Stimulated activated CD8-positive, alpha-beta memory T cell treated with anti-CD3 and anti-CD28 coated beads, Interleukin-15, amount 100 ng/mL, for 4 hours (primary cell): ENCODE results near the gene IRF2BP2.
A peak's percentile ranks its signal among the peaks of the same experiment; 100 is the strongest.
"Not testable (repeated sequence)": the region's sequence is repeated elsewhere in the genome, so short reads cannot be mapped to it uniquely, and the experiment has no call there.

Experiments
- DNase-seq, 2 donors: peaks; one replicate each; pipeline ENCODE4 v3.0.0-alpha.2; 2020; ENCODE audit warnings: low read depth in 2 of 2

IRF2BP2 gene

DNA sequence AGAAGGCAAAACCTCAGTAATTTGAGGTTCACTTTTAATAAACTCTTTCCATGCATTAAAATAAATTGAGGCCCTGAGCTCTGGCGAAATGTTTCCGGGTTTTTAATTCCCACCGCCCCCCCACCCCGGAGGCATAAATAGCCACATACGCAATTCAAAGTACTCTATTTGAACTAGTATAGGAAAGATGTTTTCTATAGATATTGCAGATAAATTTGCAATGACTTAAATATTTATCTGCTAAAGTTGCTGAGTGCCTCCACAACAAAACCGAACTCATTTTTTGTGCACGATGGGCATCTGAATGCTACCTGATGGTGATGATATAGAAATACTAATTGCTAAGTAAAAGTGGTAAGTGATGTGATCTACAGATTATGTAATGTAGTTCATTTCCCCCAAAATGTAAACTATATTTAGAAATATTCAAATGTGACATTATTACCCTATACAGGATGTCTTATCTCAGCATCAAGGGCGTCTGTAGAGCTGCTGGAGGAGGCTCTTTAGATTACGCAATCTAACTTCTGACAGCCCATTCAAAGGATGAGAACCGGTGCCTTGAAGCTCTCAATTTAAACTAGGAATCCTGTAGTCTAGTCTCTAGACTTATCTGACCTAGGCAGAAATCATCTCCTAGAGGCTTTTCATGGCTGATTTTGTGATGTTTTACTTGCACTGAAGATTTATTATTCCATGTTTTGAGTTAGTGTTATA is 8.5 kb downstream of the IRF2BP2 start:
- no peak for DNase-seq

DNA sequence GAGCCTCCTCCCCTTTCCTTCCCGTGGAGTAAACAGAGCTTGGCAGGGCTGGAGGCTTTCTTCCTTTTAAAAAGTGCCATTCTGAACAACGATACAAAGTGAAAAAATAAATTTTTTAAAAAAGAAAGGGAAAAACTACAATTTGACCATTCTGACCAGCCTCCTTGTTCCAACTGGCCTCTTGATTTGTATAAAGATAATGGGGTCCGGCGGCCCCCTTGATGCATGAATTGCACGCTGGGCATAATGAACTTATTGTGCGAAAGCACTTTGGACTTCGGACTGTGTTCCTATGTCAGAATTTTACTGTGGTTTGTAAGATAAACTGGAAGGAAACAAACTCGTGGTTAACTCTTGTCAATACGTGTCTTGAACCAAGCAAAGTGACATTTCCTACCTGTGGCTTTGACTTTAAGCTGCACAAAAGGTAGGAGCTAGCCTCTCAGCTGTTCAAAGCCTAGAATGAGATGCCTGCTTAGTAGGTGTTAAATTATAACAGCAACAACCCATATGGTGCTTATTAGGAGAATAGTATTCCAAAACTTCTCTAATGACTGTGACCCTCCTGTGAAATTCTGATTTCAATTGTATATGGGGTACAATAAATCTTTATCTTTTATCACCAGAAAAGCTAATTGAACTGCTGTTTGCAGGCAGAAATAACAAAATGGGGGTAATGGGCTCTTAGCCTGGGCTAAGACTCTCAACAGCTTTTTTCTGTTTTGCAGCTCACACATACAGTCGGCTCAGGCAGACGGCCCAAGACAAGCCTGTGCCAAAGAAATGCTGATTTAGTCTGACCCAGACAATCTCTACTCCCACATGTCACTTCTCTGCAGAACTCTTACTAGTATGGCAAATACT is 9.3 kb downstream of the IRF2BP2 start:
- DNase-seq: no peak

DNA sequence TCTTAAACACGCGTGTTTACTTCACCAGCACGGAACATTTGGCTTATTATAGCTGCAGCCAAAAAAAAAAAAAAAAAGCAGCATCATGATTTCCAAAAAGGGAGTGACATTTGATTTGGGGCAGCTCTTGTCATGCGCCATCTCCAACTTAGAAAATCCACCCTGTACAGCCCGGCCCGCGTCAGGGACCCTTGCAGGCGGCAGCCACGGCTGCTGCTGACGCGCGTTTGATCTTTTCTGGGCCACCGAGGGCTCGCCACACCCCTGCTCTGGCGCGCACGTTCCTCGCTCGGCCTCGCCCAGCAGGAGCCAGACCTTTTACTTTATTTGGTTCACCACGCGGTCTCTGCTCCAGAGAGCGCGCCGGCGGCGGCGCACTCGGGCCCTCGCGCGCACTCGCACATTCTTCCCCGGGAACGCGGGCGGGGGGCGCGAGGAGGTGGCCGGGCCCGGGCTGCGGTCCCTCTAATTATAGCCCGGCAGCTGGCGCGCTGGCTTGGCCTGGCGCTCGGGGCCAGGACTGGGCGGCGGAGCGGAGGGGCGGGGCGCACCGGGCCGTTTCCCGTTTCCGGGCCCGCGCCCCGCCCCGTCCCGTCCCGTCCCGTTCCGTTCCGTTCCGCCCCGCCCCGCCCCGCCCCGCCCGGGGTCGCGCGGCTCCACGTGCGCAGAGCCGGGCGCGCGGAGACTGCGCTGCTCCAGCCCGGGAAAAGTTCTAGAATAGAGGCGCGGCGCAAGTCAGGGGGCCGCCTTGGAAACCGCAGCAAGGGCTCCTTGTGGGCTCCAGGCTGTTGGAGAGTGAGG is 10.2 kb downstream of the IRF2BP2 start:
- peak; percentile 51 to 52 for DNase-seq

DNA sequence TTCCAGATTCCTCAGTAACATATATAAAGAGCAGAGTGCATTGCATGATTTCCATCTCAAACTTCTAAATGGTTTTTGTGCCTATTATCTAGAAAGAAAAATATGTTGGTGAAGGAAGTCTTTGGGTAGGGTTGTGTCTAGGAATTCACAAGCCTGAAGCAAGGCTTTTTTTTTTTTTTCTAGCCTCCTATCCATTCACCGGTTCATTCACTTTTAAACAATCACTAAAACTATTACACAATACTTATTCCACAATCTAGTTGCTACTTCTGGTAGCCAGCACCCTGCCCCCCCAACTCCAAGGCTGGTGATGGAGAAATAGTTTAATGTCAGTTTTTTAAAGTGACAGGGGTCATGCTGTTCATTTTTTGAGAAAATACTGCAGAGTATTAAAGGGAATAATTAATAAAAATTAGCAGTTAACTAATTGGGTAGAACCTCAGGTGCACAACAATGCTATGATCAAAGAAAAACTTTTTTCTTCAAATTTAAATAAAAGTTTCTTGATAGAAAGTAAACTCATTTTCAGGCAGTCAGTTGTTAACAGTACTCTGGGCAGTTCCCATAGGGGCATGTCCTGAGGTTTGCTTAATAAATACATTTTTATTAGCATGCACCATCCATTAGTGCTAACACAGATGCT is 10.9 kb downstream of the IRF2BP2 start:
- DNase-seq: no peak

DNA sequence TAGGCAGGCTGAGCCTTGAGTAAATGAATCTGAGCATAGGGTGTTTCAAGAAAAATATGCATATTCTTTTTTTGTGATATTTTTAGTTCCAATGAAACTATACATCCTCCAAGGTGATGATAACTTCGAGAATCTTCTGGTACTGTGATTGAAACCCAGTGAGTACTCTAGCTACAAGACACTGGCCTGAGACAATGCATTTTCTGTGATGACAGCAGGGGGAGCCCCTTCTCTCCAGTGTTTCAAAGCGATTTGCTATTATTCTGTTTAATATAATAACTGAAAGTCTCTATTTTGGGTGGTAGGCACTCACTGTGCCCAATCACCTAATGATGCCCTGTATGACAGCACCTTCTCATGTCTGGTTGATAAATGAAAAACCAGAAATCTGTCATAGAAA is 12.1 kb downstream of the IRF2BP2 start:
- DNase-seq: no peak

DNA sequence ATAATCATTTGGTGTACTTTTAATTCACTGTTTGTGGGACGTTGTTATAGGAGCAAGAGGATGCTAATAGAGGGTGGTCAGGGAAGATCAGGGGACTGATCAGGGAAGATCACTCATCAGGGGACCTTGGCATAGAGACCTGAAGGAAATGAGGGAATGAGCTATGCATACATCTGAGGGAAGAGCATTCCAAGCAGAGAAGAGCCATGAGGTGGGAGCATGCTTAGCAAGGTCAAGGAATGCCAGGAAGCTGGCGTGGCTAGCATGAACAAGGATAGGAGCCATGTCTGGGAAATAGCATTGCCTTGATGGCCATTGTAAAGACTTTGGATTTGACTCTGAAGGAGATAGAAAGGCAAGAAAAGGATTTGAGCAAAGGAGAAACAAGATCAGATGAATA is 14.1 kb downstream of the IRF2BP2 start:
- no peak for DNase-seq

DNA sequence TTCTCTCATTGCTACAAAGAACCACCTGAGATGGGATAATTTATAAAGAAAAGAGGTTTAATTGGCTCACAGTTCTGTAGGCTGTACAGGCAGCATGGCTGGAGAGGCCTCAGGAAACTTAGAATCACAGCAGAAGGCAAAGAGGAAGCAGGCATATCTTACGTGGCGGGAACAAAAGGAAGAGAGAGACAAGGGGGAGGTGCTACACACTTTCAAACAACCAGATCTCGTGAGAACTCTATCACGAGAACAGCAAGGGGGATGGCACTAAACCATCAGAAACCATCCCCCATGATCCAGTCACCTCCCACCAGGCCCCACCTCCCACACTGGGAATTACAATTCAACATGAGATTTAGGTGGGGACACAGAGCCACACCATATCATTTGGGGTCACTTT is 15.4 kb downstream of the IRF2BP2 start:
- DNase-seq: not testable (repeated sequence)

DNA sequence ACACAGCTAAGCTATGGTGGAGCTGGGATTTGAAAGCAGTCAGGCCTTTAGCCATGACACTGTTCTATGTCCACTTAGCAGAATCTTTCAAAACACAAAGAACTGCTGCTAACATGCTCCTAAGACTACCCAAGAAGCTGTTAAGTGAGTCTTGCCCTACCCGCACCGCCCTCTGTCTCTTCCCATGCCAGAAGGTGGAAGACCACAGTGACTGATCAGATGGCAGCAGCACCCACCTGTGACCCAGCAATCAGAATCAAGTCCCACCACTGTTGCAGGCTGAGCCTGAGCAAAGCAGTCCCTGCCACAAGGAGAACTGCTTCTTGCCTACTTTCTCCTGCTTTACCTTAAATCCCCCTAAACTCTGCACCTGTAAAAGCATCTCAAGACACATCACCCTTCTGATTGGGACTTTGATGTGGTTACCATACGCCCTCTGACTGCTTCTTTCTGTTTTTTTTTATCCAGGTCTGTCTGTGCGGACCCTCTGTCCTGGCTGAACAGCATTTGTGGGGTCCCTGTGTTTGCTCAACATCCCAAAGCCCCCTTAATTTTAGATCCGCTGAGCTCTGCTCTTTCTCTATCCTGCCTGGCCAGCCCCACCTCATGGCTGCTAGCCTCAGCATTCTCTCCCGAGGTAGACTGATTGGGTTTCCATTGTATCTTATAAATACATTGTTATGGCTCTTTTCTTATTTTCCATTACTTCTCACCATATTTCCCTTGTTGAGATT is 16.0 kb downstream of the IRF2BP2 start:
- DNase-seq: no peak

DNA sequence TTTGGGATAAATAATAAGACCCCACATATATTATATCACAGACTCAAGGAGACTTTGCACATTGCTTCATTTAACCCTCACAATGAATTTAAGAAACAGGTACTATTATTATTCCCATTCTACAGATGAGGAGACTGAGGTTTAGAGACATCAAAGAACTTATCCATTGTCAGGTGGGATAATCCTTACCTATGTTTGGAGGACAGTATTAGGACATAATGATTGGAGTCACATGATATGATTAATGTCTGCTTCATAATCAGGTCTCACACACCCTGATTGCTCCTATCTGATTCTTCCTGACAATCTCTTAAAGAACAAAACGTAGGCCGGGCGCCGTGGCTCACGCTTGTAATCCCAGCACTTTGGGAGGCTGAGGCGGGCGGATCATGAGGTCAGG is 16.9 kb downstream of the IRF2BP2 start:
- no peak for DNase-seq

DNA sequence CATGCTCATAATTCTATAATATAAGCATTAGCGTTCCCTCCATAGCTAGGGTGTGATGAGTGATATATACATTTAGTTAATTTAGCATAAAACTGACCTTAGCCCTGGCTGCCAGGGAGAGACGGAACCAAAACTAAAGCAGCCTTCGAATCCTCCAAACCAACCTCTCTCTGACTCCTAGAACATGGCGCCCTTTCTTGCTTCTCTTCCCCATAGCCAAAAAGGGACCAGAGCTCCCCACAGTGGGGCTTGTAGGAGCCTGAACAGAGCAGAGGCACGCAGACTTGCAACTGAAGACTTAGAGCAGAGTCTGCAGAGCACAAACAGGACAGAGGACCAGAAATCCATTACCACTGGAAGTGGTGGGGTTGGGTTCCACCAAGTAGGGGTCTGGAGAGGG is 17.7 kb downstream of the IRF2BP2 start:
- no peak for DNase-seq

DNA sequence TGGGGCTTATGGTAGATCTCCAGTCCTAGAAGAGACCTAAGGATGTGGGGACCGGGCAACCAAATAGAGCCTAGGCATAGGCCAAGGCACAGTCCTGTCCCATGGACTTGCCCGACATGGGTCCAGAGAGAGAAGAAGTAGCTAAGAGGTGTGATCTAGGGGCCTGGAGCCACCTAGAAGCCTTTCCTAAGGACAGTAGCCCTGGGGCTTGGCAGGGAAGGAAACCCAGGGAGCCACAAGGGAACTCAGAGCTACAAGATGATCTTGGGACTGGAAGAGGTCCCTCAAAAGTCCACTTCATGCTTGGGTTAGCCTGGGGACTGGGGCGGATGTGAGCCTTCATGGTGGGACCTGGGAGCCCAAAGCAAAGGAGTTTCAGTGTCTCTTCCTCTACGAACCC is 18.8 kb downstream of the IRF2BP2 start:
- no peak for DNase-seq

DNA sequence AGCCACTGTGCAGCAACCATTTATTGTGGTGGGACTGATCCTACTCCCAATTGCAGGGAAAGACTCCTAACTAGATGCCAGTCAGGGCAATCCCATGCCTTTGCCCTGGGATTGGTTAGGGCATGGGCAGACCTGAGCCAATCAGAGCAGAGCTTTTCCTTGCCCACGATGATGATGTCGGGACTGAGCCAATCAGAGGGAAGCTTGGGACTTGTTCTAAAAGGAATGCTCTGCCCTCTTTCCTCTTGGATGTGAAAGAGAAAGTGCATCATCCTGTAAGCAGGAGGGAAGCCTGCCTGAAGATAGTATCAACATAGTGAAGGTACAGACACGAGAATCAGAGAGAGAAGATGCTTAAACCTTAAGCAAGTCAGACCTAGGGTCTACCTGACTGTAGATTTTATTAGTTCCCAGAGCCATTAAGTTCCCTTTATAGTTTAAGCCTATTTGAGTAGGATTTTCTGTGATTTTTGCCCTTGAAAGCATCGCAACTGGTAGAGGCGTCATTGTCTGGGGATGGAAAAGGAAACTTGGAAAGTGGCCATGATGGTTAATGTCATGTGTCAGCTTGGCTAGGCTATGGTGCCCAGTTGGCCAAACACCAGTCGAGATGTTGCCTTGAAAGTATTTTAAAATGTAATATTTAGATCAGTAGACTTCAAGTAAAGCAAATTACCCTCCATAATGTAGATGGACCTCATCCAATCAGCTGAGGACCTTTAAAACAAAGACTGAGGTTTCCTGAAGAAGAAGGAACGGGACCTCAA is 19.9 kb downstream of the IRF2BP2 start:
- DNase-seq: no peak

DNA sequence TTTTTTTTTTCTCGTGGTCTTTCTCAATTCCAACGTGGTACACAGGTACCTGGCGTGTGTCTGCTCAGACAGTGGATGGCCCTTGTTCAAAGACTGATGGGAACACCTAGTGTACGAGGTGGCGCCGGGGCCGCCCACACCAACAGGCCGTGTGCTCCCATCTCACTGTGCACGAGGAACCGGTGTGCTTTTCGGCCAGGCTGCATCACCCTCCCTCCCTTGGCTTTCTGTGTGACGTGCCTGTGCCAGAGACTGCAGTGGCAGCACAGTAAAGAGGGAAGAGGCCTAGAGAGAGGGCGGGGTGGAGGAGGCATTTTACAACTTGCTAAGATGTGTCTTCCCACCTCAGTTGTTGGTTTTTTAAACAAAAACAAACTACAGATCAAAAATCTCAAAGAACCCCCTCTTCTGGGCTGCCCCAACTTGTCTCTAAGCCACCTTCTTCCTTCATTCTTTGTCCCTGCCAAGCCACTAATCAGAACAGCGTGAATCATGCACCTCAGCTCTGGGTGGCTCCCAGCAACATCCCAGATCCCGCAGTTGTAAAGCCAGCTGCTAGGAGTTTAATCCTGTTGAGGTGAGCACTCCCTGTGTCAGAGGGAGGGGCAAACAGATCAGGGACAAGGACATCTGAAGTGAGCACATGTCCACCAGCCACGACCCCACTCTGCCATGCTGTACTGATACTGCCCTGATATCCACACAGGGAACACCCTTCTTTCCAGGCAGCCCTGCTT is 20.7 kb downstream of the IRF2BP2 start:
- no peak for DNase-seq

DNA sequence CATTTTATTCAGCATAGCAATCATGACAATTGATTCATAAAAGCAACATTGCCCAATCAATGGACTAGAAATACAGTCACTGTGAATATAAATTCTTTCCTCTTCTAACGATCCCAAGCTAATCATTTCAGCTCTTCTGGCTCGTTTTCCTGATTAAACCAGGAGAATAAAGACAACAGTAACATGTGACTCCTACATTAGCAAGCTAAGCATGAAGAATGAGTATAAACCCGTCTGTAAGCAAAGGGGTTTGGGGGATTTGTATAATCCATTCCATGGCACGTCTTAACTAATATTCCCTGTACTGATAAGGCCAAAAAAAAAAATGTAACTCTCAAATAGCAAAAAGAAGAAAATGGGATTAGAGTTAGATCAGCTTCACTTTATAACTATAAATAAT is 21.6 kb downstream of the IRF2BP2 start:
- no peak for DNase-seq

DNA sequence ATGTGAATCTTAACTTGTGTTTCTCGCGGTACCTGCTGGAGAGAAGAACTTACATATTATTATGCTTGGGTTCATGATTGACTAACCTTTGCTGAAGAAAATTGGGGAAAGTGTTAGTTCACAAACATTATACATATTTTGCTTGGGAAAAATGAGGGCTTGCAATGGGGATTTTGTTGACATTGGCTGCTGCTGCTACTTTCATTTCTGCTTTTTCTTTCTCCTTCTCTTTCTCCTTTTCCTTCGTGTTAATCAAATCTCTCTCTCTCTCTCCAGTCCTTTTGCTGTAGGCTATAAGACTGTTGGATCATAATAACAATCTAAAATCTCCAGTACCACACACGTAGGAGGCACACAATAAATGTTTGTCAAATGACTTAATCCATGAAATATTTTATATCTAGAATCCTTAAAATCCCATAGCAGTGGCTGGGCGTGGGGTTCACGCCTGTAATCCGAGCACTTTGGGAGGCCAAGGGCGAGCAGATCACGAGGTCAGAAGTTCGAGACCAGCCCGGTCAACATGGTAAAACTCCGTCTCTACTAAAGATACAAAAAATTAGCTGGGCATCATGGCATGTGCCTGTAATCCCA is 23.0 kb downstream of the IRF2BP2 start:
- no peak for DNase-seq

DNA sequence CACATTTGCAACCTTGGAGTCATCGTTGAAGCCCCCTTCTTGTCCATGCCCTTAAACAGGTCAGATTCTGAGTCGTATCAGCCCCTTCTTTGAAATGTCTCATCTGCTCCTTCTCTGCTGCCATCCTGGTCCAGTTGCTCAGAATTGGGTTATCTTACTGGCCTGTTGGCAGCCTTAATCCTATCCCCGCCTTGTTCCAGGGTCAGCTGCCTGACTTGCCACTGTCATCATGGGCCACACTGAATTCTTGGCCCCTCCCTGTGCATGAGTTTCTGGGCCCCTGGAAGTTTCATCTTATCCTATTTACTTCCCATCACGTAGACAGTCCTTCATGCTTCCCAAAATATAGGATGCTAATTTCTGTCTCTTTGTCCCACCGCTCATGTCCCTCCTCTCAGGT is 23.7 kb downstream of the IRF2BP2 start:
- DNase-seq: no peak

DNA sequence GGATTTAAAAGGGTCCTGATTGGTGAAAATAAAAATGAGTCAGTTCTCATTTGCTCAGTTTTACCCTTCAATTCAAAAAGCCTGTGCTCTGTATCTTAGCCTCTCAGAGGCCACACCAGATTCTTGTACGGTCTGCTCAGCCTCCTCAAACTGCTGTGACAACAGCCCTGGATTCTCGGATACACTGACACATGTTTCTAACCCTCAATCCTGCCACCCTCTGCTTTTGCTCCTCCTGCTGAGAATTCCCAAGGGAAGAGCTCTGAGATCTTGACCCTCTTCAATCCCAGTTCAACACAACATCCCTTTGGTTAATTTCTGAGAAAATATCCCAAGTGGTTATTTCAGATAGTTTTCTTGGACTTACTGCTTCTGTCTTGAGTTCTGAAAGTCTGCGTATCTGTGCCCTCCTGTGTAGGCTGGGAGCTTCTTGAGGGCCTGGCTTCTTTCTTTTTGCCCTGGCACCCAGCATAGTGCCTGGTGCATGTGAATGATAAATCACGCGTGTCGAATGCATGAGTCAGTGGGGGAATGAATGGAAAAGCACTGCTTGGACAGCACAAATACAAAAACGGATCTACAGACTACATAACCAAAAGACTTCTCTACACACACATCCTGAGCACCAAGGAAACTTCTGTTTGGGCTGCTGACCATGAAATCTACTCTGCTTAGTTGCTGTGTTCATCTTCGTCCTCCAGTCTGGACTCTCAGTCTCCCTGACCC is 24.5 kb downstream of the IRF2BP2 start:
- DNase-seq: no peak

DNA sequence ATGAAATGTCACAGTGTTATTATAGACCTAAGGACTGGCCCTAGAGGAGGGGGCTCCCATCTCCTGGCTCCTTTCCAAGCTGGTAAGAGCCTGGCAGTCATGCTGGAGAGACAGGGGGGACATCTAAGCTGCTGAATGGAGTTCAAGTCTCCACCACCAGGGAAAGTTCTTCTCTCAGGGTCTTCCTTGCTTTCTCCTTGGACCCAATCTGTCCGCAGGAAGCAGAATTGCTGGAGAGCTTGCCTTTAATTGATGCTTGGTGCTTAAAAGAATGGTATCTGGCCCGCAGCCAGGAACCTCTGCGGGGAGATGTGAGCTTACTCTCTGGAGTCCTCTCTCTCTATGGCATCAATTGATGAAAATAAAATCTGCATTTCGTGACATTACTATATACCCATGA is 25.1 kb downstream of the IRF2BP2 start:
- DNase-seq: no peak

DNA sequence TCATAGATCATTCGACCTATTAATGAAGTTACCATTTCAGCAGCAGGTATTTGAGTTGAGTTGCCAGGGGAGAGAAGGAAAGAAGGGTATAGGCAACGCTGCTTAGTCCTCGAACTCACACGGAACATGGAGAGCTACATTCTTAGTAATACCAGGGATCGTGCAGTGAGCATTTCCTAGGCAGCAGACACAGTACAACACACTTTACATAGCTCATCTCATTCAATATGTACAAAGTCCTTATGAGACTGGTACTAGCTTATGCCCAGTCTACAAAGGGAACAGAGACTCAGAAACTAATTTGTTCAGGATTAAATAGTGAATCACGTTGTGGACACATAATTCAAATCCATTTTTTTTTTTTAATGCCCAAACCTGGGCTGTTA is 25.6 kb downstream of the IRF2BP2 start:
- DNase-seq: no peak
